Right lobe of liver (tissue), 6 donors: Measurements from ENCODE around the gene AJAP1. TPM values are rescaled to one million over a fixed set of nuclear protein-coding genes. Genes with fewer than 3 reads are reported as not detected.

Experiments
- ATAC-seq, 4 donors: fragments of 200-7000 bp; cut with Tn5 transposase; one replicate each; pipeline ENCODE4 v1.9.1; 2020; ENCODE audit warnings: mild to moderate bottlenecking in 4 of 4, moderate library complexity in 4 of 4
- DNase-seq, 3 donors: peaks; one replicate each; pipeline ENCODE4 v3.0.0-alpha.2; 2020
- H3K27ac ChIP-seq, 3 donors: fragments of 200-600 bp; one replicate each; pipeline ENCODE4 v1.8.0; 2022
- H3K27me3 ChIP-seq, 2 donors: fragments of 200-600 bp; one replicate each; pipeline ENCODE4 v1.8.0; 2022
- H3K36me3 ChIP-seq, 4 donors: fragments of 200-600 bp; sonication (generic) in 1 of 4; one replicate each; pipeline versions ENCODE4 v1.5.1 to v1.8.0; 2017 to 2022; ENCODE audit warnings: control low read depth in 1 of 4
- H3K4me1 ChIP-seq, 4 donors: fragments of 200-600 bp; sonication (generic) in 1 of 4; one replicate each; pipeline versions ENCODE4 v1.5.1 to v1.8.0; 2017 to 2022; ENCODE audit warnings: control low read depth in 1 of 4
- H3K4me3 ChIP-seq, 3 donors: fragments of 200-600 bp; one replicate each; pipeline ENCODE4 v1.8.0; 2022
- H3K9me3 ChIP-seq, 4 donors: fragments of 200-600 bp; sonication (generic) in 1 of 4; one replicate each; pipeline versions ENCODE4 v1.5.1 to v1.8.0; 2017 to 2022; ENCODE audit warnings: control low read depth in 1 of 4
- CTCF ChIP-seq, 4 donors: fragments of 200-600 bp in 3 of 4; fragments of 450-650 bp in 1 of 4; IDR thresholded peaks; one replicate each; pipeline versions ENCODE4 v1.5.1 to v1.8.0; 2016 to 2022; ENCODE audit warnings: antibody characterized with exemption in 4 of 4, mild to moderate bottlenecking in 2 of 4
- POLR2A ChIP-seq: fragments of 450-650 bp; IDR thresholded peaks from one replicate; pipeline ENCODE4 v1.6.1; 2017; ENCODE audit warnings: antibody characterized with exemption, mild to moderate bottlenecking
- WGBS: methylation state at CpG from one replicate; pipeline ENCODE4 v1.1.6; 2018; ENCODE audit warnings: low coverage, low lambda C conversion rate; ENCODE audit not compliant: insufficient coverage; ENCODE audit errors: missing lambda C conversion rate; 5-methylcytosine and 5-hydroxymethylcytosine counted together
- intact Hi-C, 2 donors: fragments of 100-400 bp; cut with DNase I; formaldehyde crosslinking; loops; one replicate each; pipeline versions ENCODE4 v1.11.2 to v1.14.1; 2022
- total RNA-seq, 6 experiments: library from RNA; depleted of rRNA in 2 of 6; stranded (reverse); fragments of >200 nt in 2 of 6; fragmentation: NEBNext Ultra II Directional in 3 of 6; extraction: Animal tissue kit (Norgen Biotek cat#: 25700) in 3 of 6; gene quantifications; one replicate each; pipeline versions ENCODE4 v1.1.0 to v1.2.4, GENCODE V29; 2016 to 2023
- donor health status: DM: no; HTN: yes; CAD: no.
- donor health status: DM: no; HTN: no; CAD: no.
- donor health status: DM: no; HTN: no; CAD: no.
- donor health status: DM: no; HTN: yes; CAD: no.
- donor health status: DM: no; HTN: yes; CAD: no.

AJAP1 gene
- total RNA-seq, 6 experiments from 2014 or later, result 0.06 to 0.35 (median 0.13) TPM

- H3K9me3 ChIP-seq, result peaks cover 0 to 3% (median 0%) of the 10 kb centered on the region in 4 donors
- no peak overlapping the region for H3K27ac ChIP-seq
- no peak for ATAC-seq
- 59% methylated on average over 10 of the region's 21 CpGs for WGBS
- intact Hi-C loops, result no loop called here
- no peak overlapping the region for H3K4me3 ChIP-seq
- no peak for DNase-seq
- TF ChIP-seq POLR2A (no peak), CTCF (IDR thresholded peaks at IDR 0.05) (no peak)
- no peaks in the 10 kb centered on the region for H3K4me1 ChIP-seq
- no peaks in the 10 kb centered on the region for H3K36me3 ChIP-seq
- H3K27me3 ChIP-seq, result no peaks in the 10 kb centered on the region
Measured at GRCh38 chr1:4675454-4676186, 21.2 kb downstream of the AJAP1 start.

GRCh38 chr1:4676253-4676652, 21.8 kb downstream of the AJAP1 start:
- no peaks in the 10 kb centered on the region for H3K27me3 ChIP-seq
- peaks cover 0 to 3% (median 0%) of the 10 kb centered on the region in 4 donors for H3K9me3 ChIP-seq
- TF ChIP-seq POLR2A (no peak), CTCF (IDR thresholded peaks at IDR 0.05) (no peak)
- 60% methylated on average over 5 of the region's 9 CpGs for WGBS
- no peaks in the 10 kb centered on the region for H3K36me3 ChIP-seq
- no peak overlapping the region for H3K27ac ChIP-seq
- no peak overlapping the region for H3K4me3 ChIP-seq
- intact Hi-C loops, result no loop called here
- H3K4me1 ChIP-seq, result no peaks in the 10 kb centered on the region
- DNase-seq, result no peak
- ATAC-seq, result no peak

GRCh38 chr1:4677608-4678007, 23.2 kb downstream of the AJAP1 start:
- H3K36me3 ChIP-seq, result no peaks in the 10 kb centered on the region
- 49% methylated on average over 3 of the region's 7 CpGs for whole genome bisulfite sequencing
- no peak overlapping the region for H3K27ac ChIP-seq
- H3K4me1 ChIP-seq, result no peaks in the 10 kb centered on the region
- H3K4me3 ChIP-seq, result no peak overlapping the region
- DNase-seq (no peak), ATAC-seq (no peak)
- no peaks in the 10 kb centered on the region for H3K27me3 ChIP-seq
- no peak for TF ChIP-seq POLR2A
- intact Hi-C loops, result no loop called here
- peaks cover 0 to 3% (median 0%) of the 10 kb centered on the region in 4 donors for H3K9me3 ChIP-seq

- 43% methylated on average over 1 of the region's 3 CpGs for WGBS
- H3K4me1 ChIP-seq, result no peaks in the 10 kb centered on the region
- H3K9me3 ChIP-seq, result peaks cover 0 to 3% (median 0%) of the 10 kb centered on the region in 4 donors
- H3K36me3 ChIP-seq, result no peaks in the 10 kb centered on the region
- no peak overlapping the region for H3K27ac ChIP-seq
- no peak overlapping the region for H3K4me3 ChIP-seq
- intact Hi-C loops, result no loop called here
- H3K27me3 ChIP-seq, result no peaks in the 10 kb centered on the region
- TF ChIP-seq CTCF (IDR thresholded peaks at IDR 0.05) (no peak), POLR2A (no peak)
- ATAC-seq (no peak), DNase-seq (no peak)
Measured at GRCh38 chr1:4678066-4678717, 23.8 kb downstream of the AJAP1 start.

GRCh38 chr1:4681026-4681425, 26.6 kb downstream of the AJAP1 start:
- 57% methylated on average over 3 of the region's 9 CpGs for WGBS
- no peaks in the 10 kb centered on the region for H3K4me1 ChIP-seq
- intact Hi-C loops, result no loop called here
- DNase-seq (peak in 1 of 3 donors; percentile 21), ATAC-seq (no peak)
- H3K36me3 ChIP-seq, result no peaks in the 10 kb centered on the region
- TF ChIP-seq CTCF (IDR thresholded peaks at IDR 0.05) (no peak), POLR2A (no peak)
- H3K9me3 ChIP-seq, result peaks cover 0 to 3% (median 0%) of the 10 kb centered on the region in 4 donors
- H3K27me3 ChIP-seq, result no peaks in the 10 kb centered on the region
- no peak overlapping the region for H3K27ac ChIP-seq
- H3K4me3 ChIP-seq, result no peak overlapping the region
